ENCODE measurements around the gene NFIB. TPM values are rescaled to one million over a fixed set of nuclear protein-coding genes. Genes with fewer than 3 reads are reported as not detected.

The NFIB gene
- total and polyA plus RNA-seq, 2 of the 8 experiments (the other 6 are each of a cell fraction or from before 2014, with no cell fraction given) = 2.6 to 13.1 TPM

DNA sequence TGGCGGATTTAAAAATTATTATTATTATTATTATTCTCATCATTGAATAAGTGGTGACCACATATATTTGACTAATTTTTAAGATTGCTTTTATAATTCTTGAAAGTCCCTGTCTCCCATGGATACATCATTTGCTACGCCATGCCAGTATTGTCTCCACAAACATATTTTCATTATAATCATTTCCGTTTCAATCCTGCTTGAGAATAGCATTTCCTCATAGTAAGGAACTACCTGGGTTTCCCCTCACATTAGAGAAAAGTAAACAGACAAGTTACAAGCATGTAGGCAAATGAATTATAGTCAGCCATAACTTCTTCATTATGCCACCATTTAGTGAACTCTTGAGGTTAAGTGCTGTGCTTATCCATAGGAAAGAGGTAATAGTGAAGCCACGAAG, 276.6 kb downstream of the NFIB start (continued):
- TF ChIP-seq SP4 (IDR thresholded peaks at IDR 0.05; ENCODE audit: low read length) = no peak
- no peak for TF ChIP-seq CEBPB (IDR thresholded peaks at IDR 0.05; ENCODE audit: low read depth, low read length)
- TF ChIP-seq JUN (IDR thresholded peaks at IDR 0.05; ENCODE audit: low read depth, low read length) = no peak
- no peak for TF ChIP-seq CHD2 (IDR thresholded peaks at IDR 0.05; ENCODE audit: low read length)
- TF ChIP-seq CBX5 (IDR thresholded peaks at IDR 0.05; ENCODE audit: low read depth, low read length) = no peak
